Cardiac fibroblast (primary cell): Measurements from ENCODE around the gene NOS1AP.

Source experiments
- DNase-seq, 2 donors: peaks; one replicate each; pipeline versions ENCODE4 v3.0.0 to v3.0.0-alpha.2; 2010; ENCODE audit warnings: low read depth in 2 of 2
- H3K4me3 ChIP-seq, 2 donors: replicated peaks in 1 of 2; 1 replicate in 1 of 2; 2 replicates in 1 of 2; pipeline ENCODE4 v1.5.1; 2011; ENCODE audit warnings: low read depth in 2 of 2, low read length in 2 of 2, mild to moderate bottlenecking in 2 of 2, moderate library complexity in 1 of 2
- CTCF ChIP-seq: IDR thresholded peaks from one replicate; pipeline ENCODE4 v1.5.1; 2011; ENCODE audit warnings: low read depth, mild to moderate bottlenecking, low read length, inconsistent platforms

Gene NOS1AP

GRCh38 chr1:162326559-162326958, 257.1 kb downstream of the NOS1AP start:
- DNase-seq = no peak
- no peak for TF ChIP-seq CTCF
- H3K4me3 ChIP-seq = no peak overlapping the region

- H3K4me3 ChIP-seq = no peak overlapping the region
- no peak for TF ChIP-seq CTCF
- peak; percentile 29 to 63 for DNase-seq
These were observed 257.8 kb downstream of the NOS1AP start for GRCh38 chr1:162327144-162327787.

GRCh38 chr1:162327788-162328165, 258.3 kb downstream of the NOS1AP start:
- no peak for DNase-seq
- TF ChIP-seq CTCF = no peak
- no peak overlapping the region for H3K4me3 ChIP-seq

- DNase-seq = no peak
- TF ChIP-seq CTCF = no peak
- no peak overlapping the region for H3K4me3 ChIP-seq
These were observed 259.0 kb downstream of the NOS1AP start for GRCh38 chr1:162328512-162328911.

- no peak for TF ChIP-seq CTCF
- no peak overlapping the region for H3K4me3 ChIP-seq
- peak; percentile 4 to 24 for DNase-seq
These were observed 260.3 kb downstream of the NOS1AP start for GRCh38 chr1:162329826-162330225.

- DNase-seq = no peak
- no peak for TF ChIP-seq CTCF
- H3K4me3 ChIP-seq = no peak overlapping the region
These were observed 264.5 kb downstream of the NOS1AP start for GRCh38 chr1:162333991-162334390.

GRCh38 chr1:162335126-162335525, 265.6 kb downstream of the NOS1AP start:
- no peak overlapping the region for H3K4me3 ChIP-seq
- TF ChIP-seq CTCF = no peak
- DNase-seq = peak in 1 of 2 donors; percentile 33
